A549 treated with dexamethasone at 1 μM for 4 hours (cell line): ENCODE results near the gene MXI1. TPM values are rescaled to one million over a fixed set of nuclear protein-coding genes. Genes with fewer than 3 reads are reported as not detected.

ENCODE experiments used
- total RNA-seq: library from RNA; stranded (reverse); fragments of 200-300 nt; extraction: Qiagen RNA extraction; gene quantifications from 5 replicates; pipeline ENCODE4 v1.2.3, GENCODE V29; 2022

The MXI1 gene
- 5.2 to 7.9 TPM (median 6.2 TPM) in 5 replicates for total RNA-seq

DNA sequence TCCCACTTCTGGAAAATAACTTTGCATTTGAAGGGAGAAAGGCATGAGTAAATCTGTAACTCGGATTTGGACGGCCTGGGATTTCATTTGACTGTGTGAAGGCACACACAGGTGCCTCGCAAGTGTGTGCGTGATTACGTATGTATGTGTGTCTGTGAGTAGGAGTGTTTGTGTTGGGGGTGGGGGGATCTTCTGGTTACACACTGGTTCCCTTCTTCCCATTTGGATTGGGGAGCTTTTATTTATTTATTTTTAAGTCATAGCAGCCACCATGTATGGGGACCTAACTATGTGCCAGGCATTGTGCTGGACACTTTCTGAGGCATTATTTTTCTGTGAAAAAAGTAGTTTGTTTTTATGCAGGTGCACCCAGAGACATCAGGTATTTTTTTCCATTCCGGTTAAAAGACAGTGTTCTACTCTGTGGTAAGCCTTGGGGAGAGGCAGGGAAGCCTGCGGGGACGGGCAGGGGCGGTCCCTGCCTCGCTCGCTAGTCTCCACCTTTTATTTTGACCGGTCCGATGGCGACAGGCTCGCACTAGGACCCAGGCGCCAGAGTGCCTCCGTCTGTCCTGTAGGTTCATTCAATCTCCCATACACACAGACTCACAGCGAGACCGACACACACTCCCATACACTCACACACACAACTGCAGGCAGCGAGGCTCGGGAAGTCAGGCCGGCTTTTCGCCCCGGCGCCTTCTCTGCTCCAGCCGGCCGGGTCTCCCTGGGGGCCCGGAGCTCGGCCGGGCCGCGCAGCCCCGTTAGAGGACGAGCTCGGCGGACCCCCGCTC lies at the start of gene MXI1:
MXI1 (plus strand) TSS at position 595 of the 794 bp plus-strand sequence. CDS start 204 bp downstream, outside the sequence.

DNA sequence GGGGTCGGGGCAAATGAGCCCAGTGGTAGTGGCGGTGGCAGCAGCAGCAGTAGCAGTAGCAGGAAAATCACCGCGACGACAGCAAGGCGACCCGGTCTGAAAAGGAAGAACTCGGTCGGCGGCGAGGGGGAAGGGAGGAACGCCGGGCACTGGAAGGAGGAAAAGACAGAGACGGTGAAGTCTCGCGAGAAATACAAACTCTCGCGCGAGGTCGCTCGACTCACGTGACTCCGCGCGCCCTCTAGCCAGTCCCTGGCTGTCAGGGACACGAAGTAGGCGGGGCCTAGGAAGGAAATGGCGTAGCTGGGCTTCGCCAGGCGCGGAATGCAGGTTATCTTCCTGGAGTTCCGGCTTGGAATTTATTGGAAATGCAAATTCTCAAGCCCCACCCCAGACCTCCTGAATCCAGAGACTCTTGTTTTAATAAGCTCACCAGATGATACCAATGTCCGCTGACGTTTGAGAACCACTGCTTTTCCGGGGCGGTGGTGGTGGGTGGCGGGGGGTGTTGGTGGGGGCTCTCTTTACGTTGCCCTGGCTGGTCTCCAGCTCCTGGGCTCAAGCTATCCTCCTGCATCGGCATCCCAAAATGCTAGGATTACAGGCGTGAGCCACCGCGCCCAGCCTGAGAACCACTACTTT lies 97.5 kb downstream of the MXI1 start, which contains the start of gene SMNDC1:
SMNDC1 (minus strand) TSS at position 141 of the 642 bp plus-strand sequence. CDS start 1,333 bp downstream, outside the sequence.

Other genes with a start within 250 kb of the MXI1 start
- gene ADD3, start 199.6 kb upstream of the MXI1 start, total RNA-seq, result 3.8 to 6.8 TPM (median 4.7 TPM) in 5 replicates
- 47.7 to 53.3 TPM (median 52.6 TPM) in 5 replicates for gene SMNDC1, start 97.3 kb downstream of the MXI1 start, total RNA-seq